Activated naive CD8-positive, alpha-beta T cell treated with anti-CD3 and anti-CD28 coated beads, Interleukin-2, amount 10 ng/mL, durations not matched to agents 7 days and 5 days (primary cell): ENCODE results near the gene ABLIM2. TPM values are rescaled to one million over a fixed set of nuclear protein-coding genes. Genes with fewer than 3 reads are reported as not detected.
A peak's percentile ranks its signal among the peaks of the same experiment; 100 is the strongest.

Source experiments
- ATAC-seq: fragments of 150-1000 bp; cut with Tn5 transposase; one replicate; pipeline ENCODE4 v1.10.0; 2021; ENCODE audit warnings: low read depth, moderate library complexity
- POLR2A ChIA-PET: fragments of 350-600 bp; sonication (Branson Sonifier 250); formaldehyde crosslinking; loops from one replicate; lab custom pipeline; 2021; ENCODE audit warnings: antibody characterized with exemption; lab: Charles Lee
- DNase-seq: peaks from one replicate; pipeline ENCODE4 v3.0.0; 2021
- H3K27ac Mint-ChIP-seq: one replicate; pipeline ENCODE4 v1.8.0; 2022; ENCODE audit warnings: mild to moderate bottlenecking, mixed read lengths
- H3K27me3 Mint-ChIP-seq: one replicate; pipeline ENCODE4 v1.8.0; 2022; ENCODE audit warnings: mild to moderate bottlenecking, moderate library complexity, mixed read lengths
- H3K36me3 Mint-ChIP-seq: one replicate; pipeline ENCODE4 v1.8.0; 2021; ENCODE audit warnings: mild to moderate bottlenecking, mixed read lengths
- H3K4me1 Mint-ChIP-seq: one replicate; pipeline ENCODE4 v1.8.0; 2021; ENCODE audit warnings: mixed read lengths
- H3K4me3 Mint-ChIP-seq: one replicate; pipeline ENCODE4 v1.8.0; 2022; ENCODE audit warnings: mild to moderate bottlenecking, moderate library complexity, mixed read lengths
- H3K9me3 Mint-ChIP-seq: one replicate; pipeline ENCODE4 v1.8.0; 2021; ENCODE audit warnings: mixed read lengths
- total RNA-seq, 2 experiments: library from RNA; stranded (reverse); gene quantifications; one replicate each; pipeline ENCODE4 v1.2.3, GENCODE V29; 2021

ABLIM2 gene
- total RNA-seq, 2 experiments from 2014 or later: 1.7 to 2.5 TPM

DNA sequence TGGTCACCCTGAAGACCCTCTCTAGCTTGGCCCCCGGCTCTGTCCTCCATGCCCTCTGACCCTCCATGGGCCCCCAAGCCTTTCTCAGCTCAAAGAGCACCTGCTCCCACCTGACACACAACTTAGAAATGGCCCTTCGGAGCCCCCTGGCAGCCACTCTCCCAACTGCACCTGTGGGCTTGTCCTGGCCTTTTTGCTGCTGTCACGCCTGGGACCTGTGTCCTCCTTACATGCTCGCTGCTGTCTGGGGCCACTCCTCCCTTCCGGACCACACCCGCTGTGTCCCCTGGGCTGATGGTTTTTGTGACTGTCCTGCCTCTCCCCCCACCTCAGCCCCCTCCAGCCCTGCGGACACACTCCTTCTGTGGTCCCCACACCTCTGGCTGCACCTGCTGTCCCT, 112.7 kb downstream of the ABLIM2 start:
- no peak for DNase-seq
- POLR2A ChIA-PET: no interaction called here
- Mint-ChIP-seq H3K9me3 (no peaks in the 10 kb centered on the region), H3K36me3 (no peaks in the 10 kb centered on the region), H3K4me1 (peaks cover 2% of the 10 kb centered on the region), H3K4me3 (no peak overlapping the region), H3K27ac (no peak overlapping the region), H3K27me3 (peaks cover 14% of the 10 kb centered on the region)
- ATAC-seq: no peak

DNA sequence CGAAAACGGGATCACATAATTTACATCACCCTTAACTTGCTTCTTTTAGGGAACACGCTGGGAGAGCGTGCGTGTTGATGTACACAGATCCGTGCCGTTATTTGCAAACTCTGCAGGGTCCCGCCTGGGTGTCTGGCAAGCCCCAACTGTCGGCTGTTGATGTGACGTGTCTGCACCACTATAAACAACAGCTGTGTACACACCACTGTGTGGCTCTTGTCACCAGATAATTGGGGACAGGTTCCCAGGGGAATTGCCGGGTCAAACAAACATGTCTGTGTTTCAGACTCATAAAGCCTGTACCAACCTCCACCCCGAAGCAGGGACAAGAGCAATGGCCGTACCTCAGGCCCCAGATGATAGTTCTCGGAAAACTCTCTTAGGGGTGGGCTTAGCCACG, 113.9 kb downstream of the ABLIM2 start:
- peaks cover 7% of the 10 kb centered on the region for H3K27me3 Mint-ChIP-seq
- no peak for DNase-seq
- no peak overlapping the region for H3K4me3 Mint-ChIP-seq
- POLR2A ChIA-PET: no interaction called here
- no peak for ATAC-seq
- H3K9me3 Mint-ChIP-seq: no peaks in the 10 kb centered on the region
- no peaks in the 10 kb centered on the region for H3K36me3 Mint-ChIP-seq
- no peak overlapping the region for H3K27ac Mint-ChIP-seq
- H3K4me1 Mint-ChIP-seq: peaks cover 2% of the 10 kb centered on the region

DNA sequence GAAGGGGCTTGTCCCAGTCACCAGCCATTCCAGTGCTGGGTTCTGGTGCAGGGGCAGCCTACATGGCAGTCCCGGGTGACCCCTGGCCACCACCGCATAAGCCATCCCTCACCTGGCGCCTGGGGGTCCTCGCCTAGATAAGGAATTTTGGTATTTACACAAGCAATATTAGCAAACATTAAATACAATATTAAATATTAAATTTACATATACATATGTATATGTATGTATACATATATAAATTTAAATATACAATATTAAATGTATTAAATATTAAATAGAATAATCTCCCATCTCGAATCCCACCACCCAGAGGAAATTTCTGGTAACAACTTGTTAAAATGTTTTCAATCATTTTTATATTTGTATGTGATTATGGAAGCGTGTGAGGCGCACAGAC, 114.4 kb downstream of the ABLIM2 start:
- POLR2A ChIA-PET: no interaction called here
- H3K36me3 Mint-ChIP-seq: no peaks in the 10 kb centered on the region
- H3K4me3 Mint-ChIP-seq: no peak overlapping the region
- ATAC-seq (no peak), DNase-seq (no peak)
- H3K27me3 Mint-ChIP-seq: peaks cover 6% of the 10 kb centered on the region
- H3K27ac Mint-ChIP-seq: no peak overlapping the region
- no peaks in the 10 kb centered on the region for H3K9me3 Mint-ChIP-seq
- H3K4me1 Mint-ChIP-seq: peaks cover 2% of the 10 kb centered on the region

GRCh38 chr4:8043596-8043995, 115.0 kb downstream of the ABLIM2 start:
- ATAC-seq (no peak), DNase-seq (no peak)
- Mint-ChIP-seq H3K27ac (no peak overlapping the region), H3K9me3 (no peaks in the 10 kb centered on the region), H3K4me1 (peaks cover 2% of the 10 kb centered on the region), H3K4me3 (no peak overlapping the region), H3K27me3 (peaks cover 12% of the 10 kb centered on the region), H3K36me3 (no peaks in the 10 kb centered on the region)
- POLR2A ChIA-PET: no interaction called here

DNA sequence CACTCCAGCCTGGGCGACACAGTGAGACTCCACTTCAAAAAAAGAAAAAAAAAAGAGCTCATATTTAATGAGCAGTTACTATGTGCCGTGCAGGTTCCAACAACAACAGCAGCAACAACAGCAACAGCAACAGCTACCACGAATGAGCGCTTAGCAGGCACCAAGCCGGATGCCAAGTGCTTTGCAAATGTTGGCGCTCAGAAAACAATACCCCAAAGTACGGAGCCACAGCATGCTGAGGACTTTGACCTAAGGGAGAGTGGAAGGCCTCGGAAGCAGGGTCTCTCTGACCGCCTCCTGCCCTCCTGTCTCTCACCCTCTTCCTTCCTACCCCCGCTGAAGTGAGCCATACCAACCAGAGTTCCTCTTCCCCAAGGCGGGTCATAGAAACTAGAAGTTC, 116.7 kb downstream of the ABLIM2 start:
- DNase-seq: no peak
- Mint-ChIP-seq H3K27ac (no peak overlapping the region), H3K4me3 (no peak overlapping the region), H3K36me3 (no peaks in the 10 kb centered on the region), H3K27me3 (peaks cover 19% of the 10 kb centered on the region), H3K9me3 (no peaks in the 10 kb centered on the region), H3K4me1 (peaks cover 2% of the 10 kb centered on the region)
- no peak for ATAC-seq
- POLR2A ChIA-PET: no interaction called here

DNA sequence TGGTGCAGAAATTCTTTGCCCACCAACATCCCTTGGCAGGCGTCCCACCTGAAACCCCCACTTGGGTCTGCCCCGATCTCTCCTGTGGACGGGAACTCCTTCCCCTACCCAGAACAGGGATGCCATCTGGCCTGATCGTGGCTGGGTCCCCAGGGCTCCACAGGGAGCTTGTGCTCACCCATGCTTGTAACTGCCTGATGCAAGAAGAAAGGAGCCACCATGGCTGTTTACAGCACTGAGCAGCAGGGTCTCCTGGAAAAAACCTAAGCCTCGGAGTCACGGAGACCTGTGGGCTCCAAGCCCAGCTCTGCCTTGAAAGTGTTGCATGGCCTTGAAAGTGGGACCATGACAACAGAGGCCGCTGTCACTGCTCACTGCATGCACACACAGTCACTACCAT, 117.4 kb downstream of the ABLIM2 start:
- Mint-ChIP-seq H3K27me3 (peaks cover 24% of the 10 kb centered on the region), H3K9me3 (no peaks in the 10 kb centered on the region), H3K27ac (no peak overlapping the region), H3K4me3 (no peak overlapping the region), H3K36me3 (no peaks in the 10 kb centered on the region), H3K4me1 (peaks cover 2% of the 10 kb centered on the region)
- no peak for ATAC-seq
- POLR2A ChIA-PET: no interaction called here
- no peak for DNase-seq

GRCh38 chr4:8040607-8041006, 118.0 kb downstream of the ABLIM2 start:
- POLR2A ChIA-PET: no interaction called here
- DNase-seq: no peak
- Mint-ChIP-seq H3K4me1 (peaks cover 5% of the 10 kb centered on the region), H3K27me3 (peaks cover 24% of the 10 kb centered on the region), H3K4me3 (no peak overlapping the region), H3K9me3 (no peaks in the 10 kb centered on the region), H3K27ac (no peak overlapping the region), H3K36me3 (no peaks in the 10 kb centered on the region)
- ATAC-seq: no peak

DNA sequence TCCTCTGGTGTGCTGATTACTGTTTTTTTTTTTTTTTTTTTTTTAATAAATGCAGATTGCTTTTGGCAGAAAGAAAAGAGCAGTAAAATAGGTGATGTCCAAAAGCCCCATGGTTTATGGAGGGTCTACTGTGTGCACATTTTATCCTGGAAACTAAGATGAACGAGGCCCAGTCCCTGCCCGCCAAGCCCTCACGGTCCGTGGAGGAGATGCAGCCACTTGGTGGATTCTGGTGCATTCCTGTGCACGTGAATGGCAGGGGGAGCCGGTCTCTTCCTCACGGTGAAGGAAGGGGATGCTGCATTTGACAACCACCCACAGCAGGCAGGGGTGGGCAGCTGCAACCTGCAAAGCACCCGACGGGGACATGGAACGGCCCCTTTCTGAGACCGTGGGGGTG, 118.8 kb downstream of the ABLIM2 start:
- Mint-ChIP-seq H3K27me3 (peaks cover 26% of the 10 kb centered on the region), H3K4me3 (no peak overlapping the region), H3K4me1 (peaks cover 12% of the 10 kb centered on the region), H3K36me3 (no peaks in the 10 kb centered on the region), H3K9me3 (no peaks in the 10 kb centered on the region), H3K27ac (no peak overlapping the region)
- ATAC-seq: no peak
- DNase-seq: no peak
- POLR2A ChIA-PET: no interaction called here

DNA sequence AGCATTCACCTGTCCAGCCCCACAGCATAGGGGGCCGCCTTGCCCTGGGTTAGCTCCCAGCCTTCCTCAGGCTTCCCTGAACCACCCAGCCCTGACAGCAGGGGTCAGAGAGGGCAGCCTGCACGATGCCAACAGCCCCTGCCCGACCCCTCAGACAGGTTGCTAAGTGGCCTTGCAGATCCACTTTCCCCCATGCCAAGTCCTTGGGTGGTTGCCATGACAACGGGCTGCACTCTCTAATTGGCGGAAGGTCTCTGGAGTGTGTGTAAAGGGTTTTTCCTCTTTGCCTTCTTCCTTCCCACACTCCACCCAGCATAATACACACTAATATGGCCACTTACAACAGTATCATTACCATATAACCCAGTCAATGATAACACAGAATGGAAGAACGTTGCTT, 119.3 kb downstream of the ABLIM2 start:
- no peaks in the 10 kb centered on the region for H3K9me3 Mint-ChIP-seq
- POLR2A ChIA-PET: no interaction called here
- H3K36me3 Mint-ChIP-seq: no peaks in the 10 kb centered on the region
- no peak overlapping the region for H3K4me3 Mint-ChIP-seq
- H3K4me1 Mint-ChIP-seq: peaks cover 12% of the 10 kb centered on the region
- peaks cover 26% of the 10 kb centered on the region for H3K27me3 Mint-ChIP-seq
- DNase-seq: no peak
- no peak for ATAC-seq
- no peak overlapping the region for H3K27ac Mint-ChIP-seq

GRCh38 chr4:8038719-8039251, 119.8 kb downstream of the ABLIM2 start:
- ATAC-seq: no peak
- H3K4me1 Mint-ChIP-seq: peaks cover 12% of the 10 kb centered on the region

GRCh38 chr4:8038083-8038482, 120.5 kb downstream of the ABLIM2 start:
- H3K36me3 Mint-ChIP-seq: no peaks in the 10 kb centered on the region
- DNase-seq (no peak), ATAC-seq (no peak)
- peaks cover 12% of the 10 kb centered on the region for H3K4me1 Mint-ChIP-seq
- H3K27me3 Mint-ChIP-seq: peaks cover 28% of the 10 kb centered on the region
- no peak overlapping the region for H3K27ac Mint-ChIP-seq
- H3K9me3 Mint-ChIP-seq: no peaks in the 10 kb centered on the region
- no peak overlapping the region for H3K4me3 Mint-ChIP-seq
- POLR2A ChIA-PET: no interaction called here

More at GRCh38 chr4:8038719-8039251, 119.8 kb downstream of the ABLIM2 start:
- Mint-ChIP-seq H3K27me3 (peaks cover 26% of the 10 kb centered on the region), H3K9me3 (no peaks in the 10 kb centered on the region), H3K27ac (no peak overlapping the region), H3K36me3 (no peaks in the 10 kb centered on the region), H3K4me3 (no peak overlapping the region)
- DNase-seq: no peak
- POLR2A ChIA-PET: no interaction called here

- DNase-seq (no peak), ATAC-seq (no peak)
- peaks cover 12% of the 10 kb centered on the region for H3K4me1 Mint-ChIP-seq
- no peaks in the 10 kb centered on the region for H3K36me3 Mint-ChIP-seq
- peaks cover 28% of the 10 kb centered on the region for H3K27me3 Mint-ChIP-seq
- H3K9me3 Mint-ChIP-seq: no peaks in the 10 kb centered on the region
- H3K4me3 Mint-ChIP-seq: no peak overlapping the region
- H3K27ac Mint-ChIP-seq: no peak overlapping the region
- POLR2A ChIA-PET: no interaction called here
These were observed 121.4 kb downstream of the ABLIM2 start for GRCh38 chr4:8037150-8037769.

DNA sequence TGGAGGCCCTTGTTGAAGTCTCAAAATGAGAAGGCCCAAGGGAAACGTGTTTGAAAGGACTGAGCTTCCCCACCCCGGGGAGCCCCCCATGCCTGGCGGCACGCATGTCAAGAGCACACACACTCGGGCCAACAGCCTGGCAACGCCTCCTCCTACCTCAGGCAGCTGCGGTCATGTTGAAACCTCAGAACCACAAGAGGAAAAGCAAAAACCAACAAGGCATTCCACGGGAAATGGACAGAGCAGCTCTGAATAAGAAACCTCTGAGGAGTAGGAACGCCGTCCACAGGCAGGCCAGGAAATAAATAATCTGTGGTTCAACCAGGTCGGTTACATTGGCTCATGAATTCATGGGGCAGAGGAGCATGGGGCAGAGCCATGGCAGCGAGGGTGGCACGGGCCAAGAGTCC, 123.2 kb downstream of the ABLIM2 start:
- Mint-ChIP-seq H3K27ac (no peak overlapping the region), H3K4me3 (no peak overlapping the region), H3K9me3 (no peaks in the 10 kb centered on the region), H3K27me3 (peaks cover 28% of the 10 kb centered on the region), H3K36me3 (no peaks in the 10 kb centered on the region), H3K4me1 (peaks cover 10% of the 10 kb centered on the region)
- DNase-seq (no peak), ATAC-seq (peak; percentile 61)
- POLR2A ChIA-PET: no interaction called here

GRCh38 chr4:8033829-8034528, 124.6 kb downstream of the ABLIM2 start:
- POLR2A ChIA-PET: no interaction called here
- Mint-ChIP-seq H3K4me3 (no peak overlapping the region), H3K27ac (no peak overlapping the region), H3K36me3 (no peaks in the 10 kb centered on the region), H3K4me1 (peaks cover 10% of the 10 kb centered on the region), H3K27me3 (peaks cover 23% of the 10 kb centered on the region), H3K9me3 (no peaks in the 10 kb centered on the region)
- ATAC-seq: no peak
- no peak for DNase-seq
